Measurements from ENCODE around the gene LRRC8A.

Gene LRRC8A

GRCh38 chr9:128902351-128903078 is 20.6 kb downstream of the LRRC8A start:
- peak; percentile 92 for DNase-seq

GRCh38 chr9:128903079-128903461 is 21.1 kb downstream of the LRRC8A start:
- DNase-seq: no peak

- DNase-seq: no peak
Observed at GRCh38 chr9:128903871-128904620, 22.1 kb downstream of the LRRC8A start.

GRCh38 chr9:128905964-128906363 is 24.0 kb downstream of the LRRC8A start:
- DNase-seq: no peak

GRCh38 chr9:128906741-128907140 is 24.8 kb downstream of the LRRC8A start:
- DNase-seq: peak; percentile 63

GRCh38 chr9:128908372-128908771 is 26.4 kb downstream of the LRRC8A start:
- DNase-seq: no peak

GRCh38 chr9:128909859-128910258 is 27.9 kb downstream of the LRRC8A start:
- DNase-seq: no peak

GRCh38 chr9:128910906-128911305 is 29.0 kb downstream of the LRRC8A start:
- DNase-seq: no peak

GRCh38 chr9:128911529-128912035 is 29.6 kb downstream of the LRRC8A start:
- DNase-seq: no peak

- DNase-seq: no peak
Observed at GRCh38 chr9:128912270-128912853, 30.4 kb downstream of the LRRC8A start.

GRCh38 chr9:128913048-128913900 is 31.3 kb downstream of the LRRC8A start:
- no peak for DNase-seq

GRCh38 chr9:128913995-128914772 is 32.3 kb downstream of the LRRC8A start:
- peak; percentile 48 for DNase-seq

- no peak for DNase-seq
Observed at GRCh38 chr9:128916204-128916603, 34.3 kb downstream of the LRRC8A start.

GRCh38 chr9:128916745-128917144 is 34.8 kb downstream of the LRRC8A start:
- no peak for DNase-seq

GRCh38 chr9:128917151-128917849 is 35.4 kb downstream of the LRRC8A start:
- no peak for DNase-seq

GRCh38 chr9:128918921-128919320 is 37.0 kb downstream of the LRRC8A start:
- DNase-seq: no peak

- DNase-seq: no peak
Observed at GRCh38 chr9:128919402-128920089, 37.6 kb downstream of the LRRC8A start.

GRCh38 chr9:128920381-128921058 is 38.6 kb downstream of the LRRC8A start, which contains the start of gene PHYHD1:
TSS of gene PHYHD1 (plus strand) at chr9:128920982. CDS start at chr9:128922324, 1,342 bp downstream.
- peak; percentile 84 for DNase-seq

- DNase-seq: peak; percentile 73
Observed at GRCh38 chr9:128921881-128922763, 40.2 kb downstream of the LRRC8A start.
